Neural cell (in vitro differentiated cells): ENCODE results near the gene NXPH3. TPM values are rescaled to one million over a fixed set of nuclear protein-coding genes. Genes with fewer than 3 reads are reported as not detected.

Experiments
- H2AFZ ChIP-seq: fragments of 200-600, 300-800 bp; sonication (generic), shearing (Covaris generic); 2 replicates; pipeline ENCODE4 v1.6.0; 2014; ENCODE audit warnings: low read depth, mild to moderate bottlenecking, antibody characterized with exemption, low read length, moderate library complexity
- H3F3A ChIP-seq: fragments of 200-600 bp; shearing (Covaris generic); 2 replicates; pipeline ENCODE4 v1.6.1; 2016; ENCODE audit warnings: mild to moderate bottlenecking, moderate library complexity, mixed read lengths, antibody characterized with exemption, low read length; ENCODE audit not compliant: insufficient read depth, poor library complexity, severe bottlenecking
- H3K27ac ChIP-seq: fragments of 200-600, 300-800 bp; sonication (generic), shearing (Covaris generic); 2 replicates; pipeline ENCODE4 v1.5.1; 2014; ENCODE audit warnings: mild to moderate bottlenecking, low read length, moderate library complexity
- H3K27me3 ChIP-seq: fragments of 300-800, 200-600 bp; sonication (generic), shearing (Covaris generic); 2 replicates; pipeline ENCODE4 v1.6.0; 2014; ENCODE audit warnings: mild to moderate bottlenecking, low read depth, low read length, moderate library complexity; ENCODE audit not compliant: insufficient read depth
- H3K36me3 ChIP-seq: fragments of 300-800, 200-600 bp; sonication (generic), shearing (Covaris generic); 2 replicates; pipeline ENCODE4 v1.5.1; 2014; ENCODE audit warnings: mild to moderate bottlenecking, antibody characterized with exemption, low read length, moderate library complexity; ENCODE audit not compliant: insufficient read depth
- H3K4me2 ChIP-seq: fragments of 300-800, 200-600 bp; sonication (generic), shearing (Covaris generic); 2 replicates; pipeline ENCODE4 v1.6.0; 2014; ENCODE audit warnings: mild to moderate bottlenecking, low read length
- H3K4me3 ChIP-seq: fragments of 300-800, 200-600 bp; sonication (generic), shearing (Covaris generic); 2 replicates; pipeline ENCODE4 v1.5.1; 2014; ENCODE audit warnings: mild to moderate bottlenecking, low read length, moderate library complexity
- H3K79me2 ChIP-seq: fragments of 200-600 bp; shearing (Covaris generic); replicated peaks from 2 replicates; pipeline ENCODE4 v1.6.0; 2014; ENCODE audit warnings: mild to moderate bottlenecking, low read length, moderate library complexity; ENCODE audit not compliant: insufficient read depth
- H3K9ac ChIP-seq: fragments of 300-800, 200-600 bp; sonication (generic), shearing (Covaris generic); 2 replicates; pipeline ENCODE4 v1.6.1; 2016; ENCODE audit warnings: mild to moderate bottlenecking, low read length, mixed read lengths
- H3K9me2 ChIP-seq: fragments of 200-600 bp; shearing (Covaris generic); 2 replicates; pipeline ENCODE4 v1.6.1; 2016; ENCODE audit warnings: mild to moderate bottlenecking, low read length, mixed read lengths; ENCODE audit not compliant: insufficient read depth
- H3K9me3 ChIP-seq: fragments of 200-600, 300-800 bp; sonication (generic), shearing (Covaris generic); 2 replicates; pipeline ENCODE4 v1.6.1; 2016; ENCODE audit warnings: mild to moderate bottlenecking, mixed run types, low read length, moderate library complexity, mixed read lengths
- H4K20me1 ChIP-seq: fragments of 200-600 bp; shearing (Covaris generic); 2 replicates; pipeline ENCODE4 v1.6.1; 2016; ENCODE audit warnings: mild to moderate bottlenecking, mixed run types; ENCODE audit not compliant: insufficient read depth
- CTCF ChIP-seq: fragments of 450-650 bp; IDR thresholded peaks from 2 replicates; pipeline ENCODE4 v1.5.1; 2014; ENCODE audit warnings: antibody characterized with exemption, mild to moderate bottlenecking, moderate library complexity; ENCODE audit not compliant: poor library complexity, severe bottlenecking
- EP300 ChIP-seq: fragments of 450-650 bp; conservative IDR thresholded peaks from 2 replicates; pipeline ENCODE4 v1.6.1; 2014; ENCODE audit warnings: antibody characterized with exemption, mild to moderate bottlenecking, moderate library complexity; ENCODE audit not compliant: poor library complexity, severe bottlenecking
- EZH2 ChIP-seq: fragments of 200-600, 300-800 bp; shearing (Covaris generic), sonication (generic); IDR thresholded peaks from 2 replicates; pipeline ENCODE4 v1.6.1; 2014; ENCODE audit warnings: antibody characterized with exemption, low read length, borderline replicate concordance, mild to moderate bottlenecking; ENCODE audit not compliant: insufficient read depth, poor library complexity, severe bottlenecking
- MXI1 ChIP-seq: fragments of 450-650 bp; conservative IDR thresholded peaks from 2 replicates; pipeline ENCODE4 v1.6.1; 2014; ENCODE audit warnings: antibody characterized with exemption, mild to moderate bottlenecking; ENCODE audit not compliant: poor library complexity, severe bottlenecking
- POLR2AphosphoS5 ChIP-seq: IDR thresholded peaks from 2 replicates; pipeline ENCODE4 v1.6.1; 2012
- RAD21 ChIP-seq: fragments of 450-650 bp; conservative IDR thresholded peaks from 2 replicates; pipeline ENCODE4 v1.6.1; 2014; ENCODE audit warnings: antibody characterized with exemption, mild to moderate bottlenecking, moderate library complexity
- SMC3 ChIP-seq: fragments of 450-650 bp; conservative IDR thresholded peaks from 2 replicates; pipeline ENCODE4 v1.6.1; 2014; ENCODE audit warnings: antibody characterized with exemption, mild to moderate bottlenecking, moderate library complexity; ENCODE audit not compliant: poor library complexity
- TAF1 ChIP-seq: IDR thresholded peaks from 2 replicates; pipeline ENCODE4 v1.6.1; 2012; ENCODE audit warnings: low read depth
- polyA plus RNA-seq: library from polyadenylated mRNA; depleted of rRNA; stranded (reverse); fragments of >200 nt; gene quantifications from 2 replicates; pipeline ENCODE4 v1.2.3, GENCODE V29; 2014
- TF ChIP-seq, protein P1 (sequence below): IDR thresholded peaks from 2 replicates; pipeline ENCODE4 v1.6.1; 2012; ENCODE audit warnings: borderline replicate concordance

Gene NXPH3
- polyA plus RNA-seq, 1 donor from 2014 or later, result 2.4 TPM

DNA sequence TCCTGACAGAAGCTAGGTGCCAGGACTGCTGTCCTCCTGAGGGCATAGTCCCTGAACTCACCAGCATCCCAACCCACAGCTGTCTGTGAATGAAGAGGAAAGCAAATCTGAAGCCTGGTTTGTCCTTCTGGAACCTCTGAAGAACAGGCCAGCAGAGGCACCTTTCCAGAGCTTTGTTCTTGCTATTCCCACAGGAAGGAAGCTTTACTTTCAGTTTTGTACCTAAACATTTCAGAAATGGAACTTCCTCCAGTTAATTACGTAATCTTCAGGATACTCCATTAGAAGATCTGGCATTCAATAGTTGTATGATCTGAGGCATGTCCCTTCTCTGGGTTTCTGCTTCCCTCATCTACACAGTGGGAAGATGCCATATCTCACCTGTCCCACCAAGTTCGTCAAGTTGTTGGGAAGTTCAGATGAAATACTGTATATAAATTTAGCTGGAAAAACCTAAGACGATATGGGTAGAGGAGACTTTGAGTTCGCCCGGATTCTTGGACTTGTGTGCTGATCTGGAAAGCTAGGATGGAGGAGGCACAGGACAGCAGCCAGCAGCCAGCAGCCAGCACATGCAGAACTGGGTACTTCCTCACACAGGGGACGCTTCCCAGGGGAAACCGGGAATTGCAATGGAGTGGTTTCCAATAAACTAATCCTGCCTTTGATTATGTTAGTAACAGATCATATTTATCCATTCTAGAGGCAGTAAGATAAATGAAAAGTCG, 22.4 kb downstream of the NXPH3 start:
- H3K9ac ChIP-seq, result no peak overlapping the region
- no peak overlapping the region for H3K4me2 ChIP-seq

DNA sequence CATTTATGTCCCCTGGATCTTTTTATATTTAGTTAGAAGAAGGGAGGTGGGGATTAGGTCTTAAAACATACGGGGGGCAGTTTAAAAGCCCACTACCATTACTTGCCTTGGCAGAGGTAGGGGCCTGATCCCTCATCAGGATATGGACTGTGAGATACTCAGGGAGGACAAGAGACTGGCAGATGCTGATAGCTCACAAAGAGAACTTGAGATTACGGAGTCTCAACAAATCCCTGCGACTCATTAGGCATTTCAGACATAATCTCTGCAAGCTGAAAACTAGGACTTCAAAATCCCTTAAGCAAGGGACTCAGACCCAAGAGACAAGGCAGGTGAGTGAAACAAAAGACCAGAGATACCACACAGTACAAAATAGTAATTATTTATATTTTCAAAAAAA, 23.2 kb downstream of the NXPH3 start:
- Histone ChIP-seq H3K27me3 (no peaks in the 10 kb centered on the region), H3K27ac (no peak overlapping the region), H3K79me2 (no peaks in the 10 kb centered on the region), H3K4me2 (no peak overlapping the region), H4K20me1 (no peaks in the 10 kb centered on the region), H3K9ac (no peak overlapping the region), H3K9me3 (no peaks in the 10 kb centered on the region), H3F3A (no peaks in the 10 kb centered on the region), H3K9me2 (no peaks in the 10 kb centered on the region), H3K4me3 (no peak overlapping the region), H3K36me3 (peaks cover 6% of the 10 kb centered on the region), H2AFZ (no peak overlapping the region)
- TF ChIP-seq SMC3 (no peak), MXI1 (no peak), CTCF (no peak), RAD21 (no peak), EP300 (no peak), POLR2AphosphoS5 (no peak), EZH2 (no peak), TAF1 (no peak)
- TF ChIP-seq, protein P1, sequence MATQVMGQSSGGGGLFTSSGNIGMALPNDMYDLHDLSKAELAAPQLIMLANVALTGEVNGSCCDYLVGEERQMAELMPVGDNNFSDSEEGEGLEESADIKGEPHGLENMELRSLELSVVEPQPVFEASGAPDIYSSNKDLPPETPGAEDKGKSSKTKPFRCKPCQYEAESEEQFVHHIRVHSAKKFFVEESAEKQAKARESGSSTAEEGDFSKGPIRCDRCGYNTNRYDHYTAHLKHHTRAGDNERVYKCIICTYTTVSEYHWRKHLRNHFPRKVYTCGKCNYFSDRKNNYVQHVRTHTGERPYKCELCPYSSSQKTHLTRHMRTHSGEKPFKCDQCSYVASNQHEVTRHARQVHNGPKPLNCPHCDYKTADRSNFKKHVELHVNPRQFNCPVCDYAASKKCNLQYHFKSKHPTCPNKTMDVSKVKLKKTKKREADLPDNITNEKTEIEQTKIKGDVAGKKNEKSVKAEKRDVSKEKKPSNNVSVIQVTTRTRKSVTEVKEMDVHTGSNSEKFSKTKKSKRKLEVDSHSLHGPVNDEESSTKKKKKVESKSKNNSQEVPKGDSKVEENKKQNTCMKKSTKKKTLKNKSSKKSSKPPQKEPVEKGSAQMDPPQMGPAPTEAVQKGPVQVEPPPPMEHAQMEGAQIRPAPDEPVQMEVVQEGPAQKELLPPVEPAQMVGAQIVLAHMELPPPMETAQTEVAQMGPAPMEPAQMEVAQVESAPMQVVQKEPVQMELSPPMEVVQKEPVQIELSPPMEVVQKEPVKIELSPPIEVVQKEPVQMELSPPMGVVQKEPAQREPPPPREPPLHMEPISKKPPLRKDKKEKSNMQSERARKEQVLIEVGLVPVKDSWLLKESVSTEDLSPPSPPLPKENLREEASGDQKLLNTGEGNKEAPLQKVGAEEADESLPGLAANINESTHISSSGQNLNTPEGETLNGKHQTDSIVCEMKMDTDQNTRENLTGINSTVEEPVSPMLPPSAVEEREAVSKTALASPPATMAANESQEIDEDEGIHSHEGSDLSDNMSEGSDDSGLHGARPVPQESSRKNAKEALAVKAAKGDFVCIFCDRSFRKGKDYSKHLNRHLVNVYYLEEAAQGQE, result no peak

More for the DNA sequence above, 22.4 kb downstream of the NXPH3 start:
- H3K27ac ChIP-seq, result no peak overlapping the region
- no peaks in the 10 kb centered on the region for H3F3A ChIP-seq
- no peak for TF ChIP-seq POLR2AphosphoS5
- no peak for TF ChIP-seq CTCF
- H4K20me1 ChIP-seq, result no peaks in the 10 kb centered on the region
- H3K4me3 ChIP-seq, result no peak overlapping the region
- no peaks in the 10 kb centered on the region for H3K79me2 ChIP-seq
- H3K9me3 ChIP-seq, result no peaks in the 10 kb centered on the region
- H3K9me2 ChIP-seq, result no peaks in the 10 kb centered on the region
- H3K36me3 ChIP-seq, result peaks cover 6% of the 10 kb centered on the region
- no peak overlapping the region for H2AFZ ChIP-seq
- H3K27me3 ChIP-seq, result no peaks in the 10 kb centered on the region
